Right cardiac atrium (tissue), 5 donors: ENCODE results near the gene VMO1. TPM values are rescaled to one million over a fixed set of nuclear protein-coding genes. Genes with fewer than 3 reads are reported as not detected.
A peak's percentile ranks its signal among the peaks of the same experiment; 100 is the strongest.

Experiments used
- ATAC-seq, 2 donors: fragments of 200-7000 bp; cut with Tn5 transposase; one replicate each; pipeline versions ENCODE4 v1.8.0 to v1.9.1; 2020; ENCODE audit warnings: moderate library complexity in 2 of 2, mild to moderate bottlenecking in 1 of 2
- DNase-seq, 3 donors: peaks; one replicate each; pipeline ENCODE4 v3.0.0-alpha.2; 2020
- H3K27ac ChIP-seq: one replicate; pipeline ENCODE4 v1.5.1; 2013; ENCODE audit warnings: mild to moderate bottlenecking, low read length, control low read depth, moderate library complexity
- H3K27me3 ChIP-seq: one replicate; pipeline ENCODE4 v1.6.1; 2013; ENCODE audit not compliant: control insufficient read depth, insufficient read depth
- H3K4me1 ChIP-seq: one replicate; pipeline ENCODE4 v1.6.1; 2013; ENCODE audit warnings: low read length; ENCODE audit not compliant: control insufficient read depth, insufficient read depth
- H3K4me3 ChIP-seq: one replicate; pipeline ENCODE4 v1.5.1; 2013; ENCODE audit warnings: low read length, control low read depth
- H3K9me3 ChIP-seq: one replicate; pipeline ENCODE4 v1.6.1; 2013; ENCODE audit warnings: low read length; ENCODE audit not compliant: control insufficient read depth
- WGBS: extraction: QIAGEN DNeasy Blood & Tissue Kit; methylation state at CpG from one replicate; pipeline ENCODE4 v1.1.7; 2013; 5-methylcytosine and 5-hydroxymethylcytosine counted together
- intact Hi-C, 4 donors: fragments of 100-400 bp; cut with DNase I; formaldehyde crosslinking; loops; one replicate each; pipeline versions ENCODE4 v1.11.0 to v1.14.0; 2022 to 2023
- polyA plus RNA-seq: library from polyadenylated mRNA; stranded (reverse); fragments of 200-250 nt; gene quantifications from one replicate; pipeline ENCODE4 v1.2.3, GENCODE V29; 2013
- total RNA-seq, 4 donors: library from RNA; stranded (reverse); fragmentation: NEBNext Ultra II Directional; extraction: Animal tissue kit (Norgen Biotek cat#: 25700); gene quantifications; one replicate each; pipeline ENCODE4 v1.2.1, GENCODE V29; 2021
- donor health status: healthy with polysubstance abuse.
- donor health status: DM: no; HTN: yes; CAD: no.
- donor health status: DM: no; HTN: no; CAD: no.
- donor health status: DM: no; HTN: yes; CAD: no; lungs with severe emphysema.
- donor health status: DM: yes; HTN: yes; CAD: no.

VMO1 gene
- total and polyA plus RNA-seq, 5 donors = 0.45 to 1.6 (median 1.4) TPM

DNA sequence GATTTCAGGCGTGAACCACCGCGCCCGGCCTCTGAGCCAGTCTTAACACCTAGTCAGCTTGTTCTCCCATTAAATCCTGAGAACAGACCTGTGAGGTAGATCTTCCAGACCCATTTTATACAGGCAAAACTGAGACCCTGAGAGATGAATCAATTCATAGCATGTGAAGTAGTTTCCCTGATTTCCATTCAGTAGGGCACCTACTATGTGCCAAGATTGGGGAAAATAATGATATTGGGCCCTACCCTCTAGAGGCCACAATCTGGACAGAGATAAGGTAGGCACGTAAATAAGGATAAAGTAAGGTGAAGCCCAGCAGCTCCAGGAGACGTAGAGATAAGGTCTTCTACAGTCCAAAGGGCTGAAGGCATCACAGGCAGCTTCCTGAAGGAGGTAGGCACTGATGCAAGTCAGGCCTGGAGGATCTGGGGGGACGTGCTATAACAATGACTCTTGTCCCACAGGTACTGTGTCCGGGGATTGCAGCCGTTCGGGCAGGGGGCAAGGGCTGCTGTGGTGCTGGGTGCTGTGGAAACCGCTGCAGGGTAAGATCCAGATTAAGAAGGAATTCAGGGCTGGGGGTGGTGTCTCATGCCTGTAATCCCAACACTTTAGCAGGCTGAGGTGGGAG lies 5.7 kb downstream of the VMO1 start:
- Histone ChIP-seq H3K4me3 (no peak overlapping the region), H3K27me3 (no peaks in the 10 kb centered on the region), H3K9me3 (no peaks in the 10 kb centered on the region), H3K27ac (no peak overlapping the region), H3K4me1 (no peaks in the 10 kb centered on the region)
- no peak for DNase-seq
- intact Hi-C loops = no loop called here
- ATAC-seq = no peak
- WGBS = 69% methylated on average over 11 of the region's 11 CpGs

- WGBS = 59% methylated on average over 9 of the region's 9 CpGs
- H3K27ac ChIP-seq = no peak overlapping the region
- H3K9me3 ChIP-seq = no peaks in the 10 kb centered on the region
- H3K4me1 ChIP-seq = no peaks in the 10 kb centered on the region
- ATAC-seq = no peak
- no peaks in the 10 kb centered on the region for H3K27me3 ChIP-seq
- H3K4me3 ChIP-seq = no peak overlapping the region
- intact Hi-C loops = no loop called here
- DNase-seq = no peak
Measured at GRCh38 chr17:4777969-4778760, 8.0 kb downstream of the VMO1 start.

GRCh38 chr17:4772235-4772613 lies 13.9 kb downstream of the VMO1 start:
- no peak overlapping the region for H3K27ac ChIP-seq
- intact Hi-C loops = no loop called here
- no peak for ATAC-seq
- no peaks in the 10 kb centered on the region for H3K4me1 ChIP-seq
- no peaks in the 10 kb centered on the region for H3K27me3 ChIP-seq
- no peak overlapping the region for H3K4me3 ChIP-seq
- no peak for DNase-seq
- 69% methylated on average over 10 of the region's 10 CpGs for WGBS
- no peaks in the 10 kb centered on the region for H3K9me3 ChIP-seq

DNA sequence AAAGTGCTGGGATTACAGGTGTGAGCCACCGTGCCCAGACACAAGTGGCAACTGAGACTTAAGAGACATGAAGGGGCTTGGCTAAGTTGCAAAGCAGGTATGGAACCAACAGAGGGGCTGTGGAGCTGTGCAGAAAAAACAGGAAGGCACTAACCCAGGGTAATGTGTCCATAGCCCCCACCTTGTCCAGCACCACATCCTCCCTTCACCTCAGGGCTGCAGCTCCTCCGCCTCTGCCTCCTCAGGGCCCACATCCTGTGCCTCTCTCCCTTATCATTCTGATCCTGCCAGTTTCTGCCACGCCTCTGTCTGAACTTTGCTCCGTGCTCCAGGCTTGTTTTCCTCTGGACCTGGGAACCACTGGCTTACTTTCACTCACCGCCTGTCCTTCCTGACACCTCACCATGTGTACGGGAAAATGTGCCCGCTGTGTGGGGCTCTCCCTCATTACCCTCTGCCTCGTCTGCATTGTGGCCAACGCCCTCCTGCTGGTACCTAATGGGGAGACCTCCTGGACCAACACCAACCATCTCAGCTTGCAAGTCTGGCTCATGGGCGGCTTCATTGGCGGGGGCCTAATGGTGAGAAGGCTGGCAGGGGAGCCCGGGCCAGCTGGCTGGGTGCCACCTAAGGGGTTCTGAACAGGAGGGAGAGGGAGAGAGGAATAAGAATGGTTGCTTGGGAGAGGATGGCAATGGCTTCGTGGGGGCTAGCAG lies 14.5 kb downstream of the VMO1 start, which contains the start of gene TM4SF5:
Gene TM4SF5, plus strand, starts transcription at position 368 of the 716 bp plus-strand sequence. Its CDS starts 37 bp downstream, at position 405.
- Histone ChIP-seq H3K4me1 (no peaks in the 10 kb centered on the region), H3K27me3 (no peaks in the 10 kb centered on the region), H3K27ac (no peak within 1 kb of the TSS), H3K9me3 (no peaks in the 10 kb centered on the region), H3K4me3 (no peak within 1 kb of the TSS)
- 57% methylated on average over 13 of the region's 13 CpGs for WGBS
- DNase-seq (no peak), ATAC-seq (peak in 1 of 2 donors; percentile 45)
- intact Hi-C loops = no loop called here

DNA sequence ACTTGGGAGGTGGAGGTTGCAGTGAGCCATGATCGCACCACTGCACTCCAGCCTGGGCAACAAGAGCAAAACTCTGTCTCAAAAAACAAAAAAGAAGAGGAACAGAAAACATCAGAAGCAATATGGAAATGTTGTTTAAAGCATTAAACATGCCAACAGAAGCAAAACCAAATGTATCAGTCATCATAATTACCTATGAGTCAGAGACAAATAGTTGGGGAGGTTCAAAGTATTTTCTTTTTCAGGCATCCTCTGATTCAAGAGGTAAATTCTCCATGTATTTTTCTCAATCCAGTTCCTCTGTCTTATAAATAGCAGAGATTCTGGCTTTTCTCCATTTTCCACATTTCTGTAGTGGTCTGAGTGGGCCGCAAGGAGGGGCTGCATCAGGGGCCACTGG lies 16.5 kb downstream of the VMO1 start:
- no peaks in the 10 kb centered on the region for H3K9me3 ChIP-seq
- no peaks in the 10 kb centered on the region for H3K27me3 ChIP-seq
- no peaks in the 10 kb centered on the region for H3K4me1 ChIP-seq
- H3K4me3 ChIP-seq = no peak overlapping the region
- no peak overlapping the region for H3K27ac ChIP-seq
- ATAC-seq (no peak), DNase-seq (no peak)
- intact Hi-C loops = no loop called here
- 87% methylated on average over 2 of the region's 2 CpGs for WGBS

DNA sequence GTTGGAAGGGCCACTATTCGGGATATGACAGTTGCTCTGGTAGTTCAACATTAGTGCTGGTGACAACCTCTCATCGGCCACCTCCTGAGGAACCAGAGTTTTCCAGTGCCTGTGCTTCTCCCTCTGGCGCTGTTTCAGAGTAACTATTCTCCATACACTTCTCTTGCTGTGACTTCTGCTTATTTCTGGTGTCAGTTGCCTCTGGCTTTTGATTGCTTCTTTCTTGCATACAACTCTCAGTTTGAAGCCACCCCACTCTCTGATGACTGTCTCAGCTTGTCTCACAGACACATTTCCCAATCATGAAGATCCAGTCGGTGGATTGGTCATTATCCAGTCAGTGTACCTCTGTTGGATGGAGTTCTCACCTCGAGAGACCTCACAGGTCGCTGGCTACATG lies 17.9 kb downstream of the VMO1 start:
- Histone ChIP-seq H3K9me3 (no peaks in the 10 kb centered on the region), H3K4me1 (no peaks in the 10 kb centered on the region), H3K4me3 (no peak overlapping the region), H3K27ac (no peak overlapping the region), H3K27me3 (no peaks in the 10 kb centered on the region)
- DNase-seq = no peak
- intact Hi-C loops = no loop called here
- peak in 1 of 2 donors; percentile 18 for ATAC-seq
- 80% methylated on average over 6 of the region's 6 CpGs for WGBS

DNA sequence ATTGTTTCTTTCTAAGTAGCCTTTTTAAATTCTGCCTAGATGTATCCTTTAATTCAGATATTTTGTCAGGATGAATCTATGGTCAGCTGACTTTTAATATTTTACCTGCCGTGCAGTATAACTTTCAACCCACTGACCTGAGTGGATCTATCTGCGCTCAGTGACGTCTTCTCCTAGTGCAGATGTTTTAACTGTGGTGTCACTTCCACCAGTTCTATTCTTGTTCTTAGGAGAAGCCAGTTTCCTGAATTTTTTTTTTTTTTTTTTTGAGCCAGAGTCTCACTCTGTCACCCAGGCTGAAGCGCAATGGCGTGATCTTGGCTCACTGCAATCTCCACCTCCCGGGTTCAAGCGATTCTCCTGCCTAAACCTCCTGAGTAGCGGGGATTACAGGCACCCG lies 19.4 kb downstream of the VMO1 start:
- H3K27ac ChIP-seq = no peak overlapping the region
- intact Hi-C loops = no loop called here
- 70% methylated on average over 9 of the region's 9 CpGs for WGBS
- H3K27me3 ChIP-seq = no peaks in the 10 kb centered on the region
- no peaks in the 10 kb centered on the region for H3K4me1 ChIP-seq
- no peak for DNase-seq
- H3K4me3 ChIP-seq = no peak overlapping the region
- no peaks in the 10 kb centered on the region for H3K9me3 ChIP-seq
- ATAC-seq = peak in 1 of 2 donors; percentile 26

GRCh38 chr17:4766201-4766600 lies 20.0 kb downstream of the VMO1 start:
- Histone ChIP-seq H3K4me1 (no peaks in the 10 kb centered on the region), H3K27me3 (no peaks in the 10 kb centered on the region), H3K4me3 (no peak overlapping the region), H3K27ac (no peak overlapping the region), H3K9me3 (no peaks in the 10 kb centered on the region)
- intact Hi-C loops = no loop called here
- ATAC-seq (peak in 1 of 2 donors; percentile 26), DNase-seq (peak in 1 of 3 donors; percentile 65)
- WGBS = 73% methylated on average over 3 of the region's 3 CpGs

- 65% methylated on average over 3 of the region's 3 CpGs for WGBS
- peak in 1 of 2 donors; percentile 52 for ATAC-seq
- intact Hi-C loops = no loop called here
- Histone ChIP-seq H3K27me3 (no peaks in the 10 kb centered on the region), H3K27ac (no peak overlapping the region), H3K4me1 (no peaks in the 10 kb centered on the region), H3K9me3 (no peaks in the 10 kb centered on the region), H3K4me3 (no peak overlapping the region)
- no peak for DNase-seq
Measured at GRCh38 chr17:4764595-4764994, 21.6 kb downstream of the VMO1 start.

DNA sequence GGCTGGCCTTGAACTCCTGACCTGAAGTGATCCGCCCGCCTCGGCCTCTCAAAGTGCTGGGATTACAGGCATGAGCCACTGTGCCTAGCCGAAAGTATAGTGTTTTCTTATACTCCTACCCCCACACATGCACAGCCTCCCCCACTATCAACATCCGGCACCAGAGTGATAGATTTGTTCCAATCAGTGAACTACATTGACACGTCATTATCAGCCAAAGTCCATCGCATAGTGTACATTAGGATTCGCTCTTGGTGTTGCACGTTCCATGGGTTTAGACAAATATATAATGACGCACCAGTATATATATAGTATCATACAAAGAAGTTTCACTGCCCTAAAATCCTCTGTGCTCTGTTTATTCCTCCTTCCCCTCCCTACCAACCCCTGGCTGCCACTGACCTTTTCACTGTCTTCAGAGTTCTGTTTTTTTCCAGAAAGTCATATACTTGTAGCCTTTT lies 26.4 kb downstream of the VMO1 start:
- WGBS = 57% methylated on average over 10 of the region's 10 CpGs
- no peak for DNase-seq
- no peak overlapping the region for H3K27ac ChIP-seq
- H3K27me3 ChIP-seq = no peaks in the 10 kb centered on the region
- H3K4me1 ChIP-seq = no peaks in the 10 kb centered on the region
- H3K9me3 ChIP-seq = no peaks in the 10 kb centered on the region
- intact Hi-C loops = no loop called here
- peak in 1 of 2 donors; percentile 28 for ATAC-seq
- H3K4me3 ChIP-seq = no peak overlapping the region

DNA sequence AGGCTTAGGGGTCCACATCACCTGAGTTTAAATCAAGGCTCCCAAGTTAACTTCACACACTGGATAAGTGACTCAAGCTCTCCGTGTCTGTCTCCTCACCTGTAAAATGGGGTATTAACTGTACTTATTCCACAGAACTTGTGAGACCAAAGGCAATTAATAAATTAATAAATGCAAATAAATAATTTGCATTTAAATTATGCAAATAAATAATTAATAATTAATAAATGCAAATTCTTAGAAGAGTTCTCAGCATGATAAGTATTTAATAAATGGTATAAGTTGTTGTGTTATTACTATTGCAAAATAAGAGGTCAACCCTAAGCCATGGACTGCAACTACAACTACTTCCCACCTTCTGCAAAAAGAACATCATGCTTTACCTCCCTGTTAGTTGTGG lies 32.8 kb downstream of the VMO1 start:
- Histone ChIP-seq H3K27ac (no peak overlapping the region), H3K9me3 (no peaks in the 10 kb centered on the region), H3K4me1 (no peaks in the 10 kb centered on the region), H3K27me3 (no peaks in the 10 kb centered on the region), H3K4me3 (no peak overlapping the region)
- ATAC-seq (no peak), DNase-seq (no peak)
- 88% methylated on average over 1 of the region's 1 CpG for WGBS
- intact Hi-C loops = no loop called here
